H9 (cell line): ENCODE results near the gene KDM4F. TPM values are rescaled to one million over a fixed set of nuclear protein-coding genes. Genes with fewer than 3 reads are reported as not detected.

Experiments
- DNase-seq: peaks from one replicate; pipeline ENCODE4 v3.0.0-alpha.2; 2017
- H2AFZ ChIP-seq: one replicate; pipeline ENCODE4 v1.6.1; 2013; ENCODE audit warnings: mild to moderate bottlenecking, low read length, control low read depth, moderate library complexity
- H2AK5ac ChIP-seq: 2 replicates; pipeline ENCODE4 v1.6.1; 2013; ENCODE audit warnings: low read length, control low read depth, mixed read lengths; ENCODE audit not compliant: insufficient read length
- H2BK120ac ChIP-seq: one replicate; pipeline ENCODE4 v1.6.1; 2013; ENCODE audit warnings: low read depth, mild to moderate bottlenecking, low read length, control low read depth, inconsistent platforms; ENCODE audit not compliant: poor library complexity, severe bottlenecking
- H2BK12ac ChIP-seq: 2 replicates; pipeline ENCODE4 v1.6.1; 2013; ENCODE audit warnings: low read length, control low read depth, mixed read lengths, low read depth; ENCODE audit not compliant: insufficient read length
- H2BK15ac ChIP-seq: 2 replicates; pipeline ENCODE4 v1.6.1; 2013; ENCODE audit warnings: low read depth, low read length, control low read depth
- H2BK20ac ChIP-seq: one replicate; pipeline ENCODE4 v1.6.1; 2013; ENCODE audit warnings: low read depth, mild to moderate bottlenecking, low read length, control low read depth, inconsistent platforms; ENCODE audit not compliant: poor library complexity, severe bottlenecking
- H2BK5ac ChIP-seq: 2 replicates; pipeline ENCODE4 v1.6.1; 2013; ENCODE audit warnings: low read length, control low read depth, mixed read lengths; ENCODE audit not compliant: insufficient read length
- H3K14ac ChIP-seq: 2 replicates; pipeline ENCODE4 v1.6.1; 2013; ENCODE audit warnings: low read length, control low read depth; ENCODE audit not compliant: insufficient read depth
- H3K18ac ChIP-seq: 2 replicates; pipeline ENCODE4 v1.6.1; 2013; ENCODE audit warnings: low read depth, mild to moderate bottlenecking, mixed read lengths, low read length, control low read depth; ENCODE audit not compliant: insufficient read length
- H3K23ac ChIP-seq: 2 replicates; pipeline ENCODE4 v1.6.1; 2013; ENCODE audit warnings: low read length, control low read depth, mixed read lengths, low read depth; ENCODE audit not compliant: insufficient read length
- H3K23me2 ChIP-seq: 2 replicates; pipeline ENCODE4 v1.6.1; 2013; ENCODE audit warnings: low read depth, mild to moderate bottlenecking, mixed read lengths, low read length, control low read depth; ENCODE audit not compliant: insufficient read length, poor library complexity, severe bottlenecking
- H3K27ac ChIP-seq: 2 replicates; pipeline ENCODE4 v1.5.1; 2013; ENCODE audit warnings: low read length, control low read depth, mixed read lengths, low read depth; ENCODE audit not compliant: insufficient read length
- H3K27me3 ChIP-seq: 2 replicates; pipeline ENCODE4 v1.6.1; 2013; ENCODE audit warnings: low read length, control low read depth, inconsistent platforms; ENCODE audit not compliant: insufficient read depth
- H3K4ac ChIP-seq: 2 replicates; pipeline ENCODE4 v1.6.1; 2013; ENCODE audit warnings: low read depth, mild to moderate bottlenecking, control low read depth, inconsistent platforms, low read length, moderate library complexity
- H3K4me1 ChIP-seq: 2 replicates; pipeline ENCODE4 v1.6.1; 2013; ENCODE audit warnings: low read length, control low read depth, inconsistent platforms; ENCODE audit not compliant: insufficient read depth
- H3K4me2 ChIP-seq: 2 replicates; pipeline ENCODE4 v1.6.1; 2013; ENCODE audit warnings: low read length, control low read depth, mixed read lengths; ENCODE audit not compliant: insufficient read length, insufficient read depth
- H3K56ac ChIP-seq: 2 replicates; pipeline ENCODE4 v1.6.1; 2013; ENCODE audit warnings: low read depth, mild to moderate bottlenecking, mixed read lengths, low read length, control low read depth; ENCODE audit not compliant: insufficient read length
- H3K79me1 ChIP-seq: 2 replicates; pipeline ENCODE4 v1.6.1; 2013; ENCODE audit warnings: low read depth, mild to moderate bottlenecking, moderate library complexity, low read length, control low read depth, inconsistent platforms; ENCODE audit not compliant: insufficient read depth, poor library complexity, severe bottlenecking
- H3K79me2 ChIP-seq: 2 replicates; pipeline ENCODE4 v1.6.1; 2013; ENCODE audit warnings: low read length, control low read depth, inconsistent platforms; ENCODE audit not compliant: insufficient read depth
- H3K9ac ChIP-seq: 2 replicates; pipeline ENCODE4 v1.6.1; 2013; ENCODE audit warnings: low read length, control low read depth, mixed read lengths; ENCODE audit not compliant: insufficient read length; ENCODE audit errors: extremely low read depth
- H3K9me3 ChIP-seq: one replicate; pipeline ENCODE4 v1.6.1; 2013; ENCODE audit warnings: low read depth, low read length, inconsistent platforms; ENCODE audit not compliant: control insufficient read depth
- H3T11ph ChIP-seq: one replicate; pipeline ENCODE4 v1.6.1; 2013; ENCODE audit warnings: mild to moderate bottlenecking, low read length, control low read depth, inconsistent platforms
- H4K20me1 ChIP-seq: one replicate; pipeline ENCODE4 v1.6.1; 2013; ENCODE audit not compliant: control insufficient read depth, insufficient read length, insufficient read depth
- H4K5ac ChIP-seq: 2 replicates; pipeline ENCODE4 v1.6.1; 2013; ENCODE audit warnings: low read depth, mild to moderate bottlenecking, mixed read lengths, low read length, control low read depth; ENCODE audit not compliant: insufficient read length
- H4K8ac ChIP-seq: replicated peaks from 2 replicates; pipeline ENCODE4 v1.6.1; 2013; ENCODE audit warnings: low read length, control low read depth, mixed read lengths, low read depth; ENCODE audit not compliant: insufficient read length
- H4K91ac ChIP-seq: 2 replicates; pipeline ENCODE4 v1.6.1; 2013; ENCODE audit warnings: low read depth, mild to moderate bottlenecking, moderate library complexity, mixed read lengths, low read length, control low read depth; ENCODE audit not compliant: insufficient read length
- H3K27ac Mint-ChIP-seq, 3 experiments: 2 replicates in 2 of 3; 3 replicates in 1 of 3; pipeline ENCODE4 v1.8.0; 2020 to 2021; ENCODE audit warnings: mixed read lengths in 3 of 3, mild to moderate bottlenecking in 1 of 3, moderate library complexity in 1 of 3
- H3K27me3 Mint-ChIP-seq: 2 replicates; pipeline ENCODE4 v1.8.0; 2021; ENCODE audit warnings: low read depth, mild to moderate bottlenecking, moderate library complexity, mixed read lengths
- H3K36me3 Mint-ChIP-seq, 3 experiments: 2 replicates in 2 of 3; 3 replicates in 1 of 3; pipeline ENCODE4 v1.8.0; 2020 to 2021; ENCODE audit warnings: low read depth in 3 of 3, mixed read lengths in 3 of 3; ENCODE audit not compliant: insufficient read depth in 1 of 3
- H3K4me1 Mint-ChIP-seq, 2 experiments: 2 replicates each; pipeline ENCODE4 v1.8.0; 2020; ENCODE audit warnings: mixed read lengths in 2 of 2
- H3K4me3 Mint-ChIP-seq, 2 experiments: 2 replicates in 1 of 2; 3 replicates in 1 of 2; pipeline ENCODE4 v1.8.0; 2020 to 2021; ENCODE audit warnings: mild to moderate bottlenecking in 2 of 2, mixed read lengths in 2 of 2, moderate library complexity in 1 of 2
- H3K9me3 Mint-ChIP-seq, 2 experiments: 2 replicates in 1 of 2; 3 replicates in 1 of 2; pipeline ENCODE4 v1.8.0; 2020; ENCODE audit warnings: mild to moderate bottlenecking in 2 of 2, mixed read lengths in 2 of 2, moderate library complexity in 1 of 2
- WGBS: extraction: QIAGEN DNeasy Blood & Tissue Kit; methylation state at CpG from one replicate; pipeline ENCODE4 v1.1.7; 2013; ENCODE audit warnings: missing lambda C conversion rate, low lambda C conversion rate, mixed read lengths; ENCODE audit not compliant: insufficient read length; ENCODE audit errors: extremely low coverage; 5-methylcytosine and 5-hydroxymethylcytosine counted together
- total RNA-seq: library from RNA; stranded (reverse); gene quantifications from 2 replicates; pipeline ENCODE4 v1.2.1, GENCODE V29; 2021
- TF ChIP-seq, protein P1 (sequence below): fragments of 200-600 bp; sonication (generic); conservative IDR thresholded peaks from 3 replicates; pipeline ENCODE4 v1.8.0; 2021; ENCODE audit warnings: antibody characterized with exemption, mild to moderate bottlenecking

Gene KDM4F
- total RNA-seq, 1 experiment from 2014 or later, result not detected

DNA sequence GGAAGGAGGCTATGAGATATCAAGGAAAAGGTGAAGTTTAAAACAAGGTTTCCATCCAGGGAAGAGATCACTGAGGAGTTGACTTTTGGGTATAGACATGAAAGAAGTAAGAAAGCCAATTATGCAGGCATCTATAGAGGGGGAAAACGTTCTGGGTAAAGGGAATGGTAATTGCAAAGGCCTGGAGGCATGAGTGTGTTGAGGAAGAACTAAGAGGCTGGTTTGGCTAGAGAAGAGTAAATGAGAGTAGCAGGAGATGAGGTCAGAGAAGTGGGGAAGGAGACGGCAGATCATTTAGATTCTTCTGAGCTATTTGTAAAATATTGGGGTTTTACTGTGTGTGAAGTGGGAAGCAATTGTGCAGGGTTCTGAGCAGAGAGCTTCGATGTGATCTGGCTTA lies 48.0 kb downstream of the KDM4F start:
- no CpG with 5 or more reads among the region's 3 CpGs for WGBS
- no peak overlapping the region for H4K5ac ChIP-seq
- H2BK20ac ChIP-seq, result no peak overlapping the region
- H3K4me1 Mint-ChIP-seq, result peaks cover 8 to 9% of the 10 kb centered on the region in 2 experiments
- H3K27me3 ChIP-seq, result no peaks in the 10 kb centered on the region; the same call in 1 of the 2 replicates
- H3K36me3 Mint-ChIP-seq, result no peaks in the 10 kb centered on the region
- H3K27ac ChIP-seq, result no peak overlapping the region
- H4K8ac ChIP-seq, result no peak overlapping the region
- no peak overlapping the region for H3K23ac ChIP-seq
- no peak overlapping the region for H2BK120ac ChIP-seq
- H3K9me3 ChIP-seq, result no peaks in the 10 kb centered on the region
- H4K20me1 ChIP-seq, result no peaks in the 10 kb centered on the region
- H3K27ac Mint-ChIP-seq, result no peak overlapping the region
- no peaks in the 10 kb centered on the region for H3K79me1 ChIP-seq
- H3K56ac ChIP-seq, result no peak overlapping the region
- no peak overlapping the region for H3K4me2 ChIP-seq
- no peak overlapping the region for H2BK15ac ChIP-seq
- H3K4me1 ChIP-seq, result peaks cover 4% of the 10 kb centered on the region
- H4K91ac ChIP-seq, result no peak overlapping the region
- DNase-seq, result no peak
- H3K9me3 Mint-ChIP-seq, result no peaks in the 10 kb centered on the region
- no peak overlapping the region for H3K4ac ChIP-seq
- no peak overlapping the region for H3K14ac ChIP-seq
- H3K79me2 ChIP-seq, result no peaks in the 10 kb centered on the region
- no peak overlapping the region for H3K9ac ChIP-seq
- no peak overlapping the region for H2AK5ac ChIP-seq
- H3K27me3 Mint-ChIP-seq, result peaks cover 22% of the 10 kb centered on the region
- no peak overlapping the region for H2BK5ac ChIP-seq
- no peak overlapping the region for H2AFZ ChIP-seq
- no peak overlapping the region for H3K4me3 Mint-ChIP-seq
- H2BK12ac ChIP-seq, result no peak overlapping the region
- no peak overlapping the region for H3T11ph ChIP-seq
- no peaks in the 10 kb centered on the region for H3K23me2 ChIP-seq
- no peak overlapping the region for H3K18ac ChIP-seq
- TF ChIP-seq, protein P1, sequence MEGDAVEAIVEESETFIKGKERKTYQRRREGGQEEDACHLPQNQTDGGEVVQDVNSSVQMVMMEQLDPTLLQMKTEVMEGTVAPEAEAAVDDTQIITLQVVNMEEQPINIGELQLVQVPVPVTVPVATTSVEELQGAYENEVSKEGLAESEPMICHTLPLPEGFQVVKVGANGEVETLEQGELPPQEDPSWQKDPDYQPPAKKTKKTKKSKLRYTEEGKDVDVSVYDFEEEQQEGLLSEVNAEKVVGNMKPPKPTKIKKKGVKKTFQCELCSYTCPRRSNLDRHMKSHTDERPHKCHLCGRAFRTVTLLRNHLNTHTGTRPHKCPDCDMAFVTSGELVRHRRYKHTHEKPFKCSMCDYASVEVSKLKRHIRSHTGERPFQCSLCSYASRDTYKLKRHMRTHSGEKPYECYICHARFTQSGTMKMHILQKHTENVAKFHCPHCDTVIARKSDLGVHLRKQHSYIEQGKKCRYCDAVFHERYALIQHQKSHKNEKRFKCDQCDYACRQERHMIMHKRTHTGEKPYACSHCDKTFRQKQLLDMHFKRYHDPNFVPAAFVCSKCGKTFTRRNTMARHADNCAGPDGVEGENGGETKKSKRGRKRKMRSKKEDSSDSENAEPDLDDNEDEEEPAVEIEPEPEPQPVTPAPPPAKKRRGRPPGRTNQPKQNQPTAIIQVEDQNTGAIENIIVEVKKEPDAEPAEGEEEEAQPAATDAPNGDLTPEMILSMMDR, result no peak
